Measurements from ENCODE around the gene UROC1.

Gene UROC1

GRCh38 chr3:126446791-126447190 is 70.8 kb downstream of the UROC1 start:
- Histone ChIP-seq H3K27ac (replicated peaks) (no peak overlapping the region), H3K27me3 (ENCODE audit: insufficient read depth, poor library complexity, severe bottlenecking) (no peaks in the 10 kb centered on the region)

GRCh38 chr3:126446301-126446700 is 71.3 kb downstream of the UROC1 start:
- Histone ChIP-seq H3K27ac (replicated peaks) (no peak overlapping the region), H3K4me3 (replicated peaks; ENCODE audit: insufficient read depth, low read length) (no peak overlapping the region), H3K27me3 (ENCODE audit: insufficient read depth, poor library complexity, severe bottlenecking) (no peaks in the 10 kb centered on the region)
- no peak for TF ChIP-seq GABPA (IDR thresholded peaks at IDR 0.05; ENCODE audit: low read depth)
- no peak for TF ChIP-seq POLR2AphosphoS5 (IDR thresholded peaks at IDR 0.05; ENCODE audit: low read depth)
- no peak for TF ChIP-seq REST (IDR thresholded peaks at IDR 0.05; ENCODE audit: insufficient replicate concordance, low read depth)
- TF ChIP-seq, protein P1, sequence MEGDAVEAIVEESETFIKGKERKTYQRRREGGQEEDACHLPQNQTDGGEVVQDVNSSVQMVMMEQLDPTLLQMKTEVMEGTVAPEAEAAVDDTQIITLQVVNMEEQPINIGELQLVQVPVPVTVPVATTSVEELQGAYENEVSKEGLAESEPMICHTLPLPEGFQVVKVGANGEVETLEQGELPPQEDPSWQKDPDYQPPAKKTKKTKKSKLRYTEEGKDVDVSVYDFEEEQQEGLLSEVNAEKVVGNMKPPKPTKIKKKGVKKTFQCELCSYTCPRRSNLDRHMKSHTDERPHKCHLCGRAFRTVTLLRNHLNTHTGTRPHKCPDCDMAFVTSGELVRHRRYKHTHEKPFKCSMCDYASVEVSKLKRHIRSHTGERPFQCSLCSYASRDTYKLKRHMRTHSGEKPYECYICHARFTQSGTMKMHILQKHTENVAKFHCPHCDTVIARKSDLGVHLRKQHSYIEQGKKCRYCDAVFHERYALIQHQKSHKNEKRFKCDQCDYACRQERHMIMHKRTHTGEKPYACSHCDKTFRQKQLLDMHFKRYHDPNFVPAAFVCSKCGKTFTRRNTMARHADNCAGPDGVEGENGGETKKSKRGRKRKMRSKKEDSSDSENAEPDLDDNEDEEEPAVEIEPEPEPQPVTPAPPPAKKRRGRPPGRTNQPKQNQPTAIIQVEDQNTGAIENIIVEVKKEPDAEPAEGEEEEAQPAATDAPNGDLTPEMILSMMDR (IDR thresholded peaks at IDR 0.05; ENCODE audit: insufficient read depth, low read length): no peak
- no peak for TF ChIP-seq SPI1 (IDR thresholded peaks at IDR 0.05; ENCODE audit: borderline replicate concordance, low read depth)
- no peak for DNase-seq (ENCODE audit: low read depth in 1 of 2, low spot score in 1 of 2)

More at GRCh38 chr3:126446791-126447190, 70.8 kb downstream of the UROC1 start:
- TF ChIP-seq SPI1 (IDR thresholded peaks at IDR 0.05; ENCODE audit: borderline replicate concordance, low read depth) (no peak), POLR2AphosphoS5 (IDR thresholded peaks at IDR 0.05; ENCODE audit: low read depth) (no peak), GABPA (IDR thresholded peaks at IDR 0.05; ENCODE audit: low read depth) (no peak), REST (IDR thresholded peaks at IDR 0.05; ENCODE audit: insufficient replicate concordance, low read depth) (no peak)
- TF ChIP-seq, protein P1 (IDR thresholded peaks at IDR 0.05; ENCODE audit: insufficient read depth, low read length): no peak
- DNase-seq (ENCODE audit: low read depth in 1 of 2, low spot score in 1 of 2): no peak
- H3K4me3 ChIP-seq (replicated peaks; ENCODE audit: insufficient read depth, low read length): no peak overlapping the region

DNA sequence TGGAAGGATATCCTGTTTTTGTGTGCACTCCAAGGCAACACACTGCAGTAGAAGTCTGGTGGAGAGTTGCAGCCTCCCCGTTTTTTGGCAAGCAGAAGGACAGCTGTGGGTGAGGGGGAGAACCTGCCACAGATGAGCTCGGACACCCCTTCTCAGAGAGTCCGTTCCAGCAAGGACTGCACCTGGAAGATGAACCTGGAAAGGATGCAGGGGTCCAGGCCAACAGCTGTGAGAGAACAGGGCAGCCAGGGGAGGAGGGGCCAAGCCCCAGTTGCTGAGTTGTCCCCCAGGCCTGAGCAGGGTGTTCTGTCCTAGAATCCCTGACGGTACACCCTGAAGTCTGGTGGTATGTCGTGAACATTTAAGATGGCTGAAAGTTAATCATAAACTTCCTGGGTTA is 72.1 kb downstream of the UROC1 start:
- TF ChIP-seq, protein P1 (IDR thresholded peaks at IDR 0.05; ENCODE audit: insufficient read depth, low read length): no peak
- TF ChIP-seq POLR2AphosphoS5 (IDR thresholded peaks at IDR 0.05; ENCODE audit: low read depth) (no peak), REST (IDR thresholded peaks at IDR 0.05; ENCODE audit: insufficient replicate concordance, low read depth) (no peak), GABPA (IDR thresholded peaks at IDR 0.05; ENCODE audit: low read depth) (no peak), SPI1 (IDR thresholded peaks at IDR 0.05; ENCODE audit: borderline replicate concordance, low read depth) (no peak)
- Histone ChIP-seq H3K27me3 (ENCODE audit: insufficient read depth, poor library complexity, severe bottlenecking) (no peaks in the 10 kb centered on the region), H3K4me3 (replicated peaks; ENCODE audit: insufficient read depth, low read length) (no peak overlapping the region), H3K27ac (replicated peaks) (no peak overlapping the region)
- no peak for DNase-seq (ENCODE audit: low read depth in 1 of 2, low spot score in 1 of 2)

All from HL-60 (cell line).